NCI-H2196 treated with DMSO at 0.1 percent for 48 hours (cell line): ENCODE results near the gene VN1R5.
"Not testable (repeated sequence)": the region's sequence is repeated elsewhere in the genome, so short reads cannot be mapped to it uniquely, and the experiment has no call there.

Source experiments
- DNase-seq: peaks from one replicate; lab custom pipeline; 2025; ENCODE audit not compliant: unreplicated experiment; lab: John Stamatoyannopoulos, UW

Gene VN1R5

DNA sequence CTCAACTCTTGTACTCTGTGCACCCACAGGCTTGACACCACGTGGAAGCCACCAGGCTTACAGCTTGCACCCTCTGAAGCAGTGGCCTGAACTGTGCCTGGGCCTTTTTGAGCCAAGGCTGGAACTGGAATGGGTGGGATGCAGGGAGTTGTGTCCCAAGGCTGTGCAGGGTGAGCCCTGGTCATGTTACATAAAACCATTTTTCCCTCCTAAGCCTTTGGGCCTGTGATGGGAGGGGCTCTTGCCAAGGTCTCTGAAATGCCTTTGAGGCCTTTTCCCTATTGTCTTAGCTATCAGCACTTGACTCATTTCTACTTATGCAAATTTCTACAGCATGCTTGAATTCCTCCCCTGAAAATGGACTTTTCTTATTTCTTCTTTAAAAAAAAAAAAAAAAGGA lies 14.1 kb downstream of the VN1R5 start:
- no peak for DNase-seq

DNA sequence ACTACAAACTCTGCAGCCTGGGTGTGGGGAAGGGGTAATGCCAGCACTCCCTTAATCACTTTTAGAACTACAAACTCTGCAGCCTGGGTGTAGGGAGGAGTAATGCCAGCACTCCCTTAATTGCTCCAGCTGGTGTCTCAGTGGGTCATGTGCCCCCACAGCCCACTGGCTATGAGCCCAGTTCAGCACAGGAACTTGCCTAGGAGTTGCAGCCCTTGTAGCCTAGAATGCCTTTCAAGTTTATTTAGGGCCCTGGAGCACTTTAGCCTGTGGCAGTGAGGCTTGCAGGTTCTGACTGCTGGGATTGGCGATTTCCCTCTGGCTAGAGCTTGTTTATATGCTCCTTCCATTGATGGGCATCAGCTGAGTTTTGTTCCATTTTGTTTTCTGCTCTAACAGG lies 17.1 kb downstream of the VN1R5 start:
- DNase-seq: no peak

DNA sequence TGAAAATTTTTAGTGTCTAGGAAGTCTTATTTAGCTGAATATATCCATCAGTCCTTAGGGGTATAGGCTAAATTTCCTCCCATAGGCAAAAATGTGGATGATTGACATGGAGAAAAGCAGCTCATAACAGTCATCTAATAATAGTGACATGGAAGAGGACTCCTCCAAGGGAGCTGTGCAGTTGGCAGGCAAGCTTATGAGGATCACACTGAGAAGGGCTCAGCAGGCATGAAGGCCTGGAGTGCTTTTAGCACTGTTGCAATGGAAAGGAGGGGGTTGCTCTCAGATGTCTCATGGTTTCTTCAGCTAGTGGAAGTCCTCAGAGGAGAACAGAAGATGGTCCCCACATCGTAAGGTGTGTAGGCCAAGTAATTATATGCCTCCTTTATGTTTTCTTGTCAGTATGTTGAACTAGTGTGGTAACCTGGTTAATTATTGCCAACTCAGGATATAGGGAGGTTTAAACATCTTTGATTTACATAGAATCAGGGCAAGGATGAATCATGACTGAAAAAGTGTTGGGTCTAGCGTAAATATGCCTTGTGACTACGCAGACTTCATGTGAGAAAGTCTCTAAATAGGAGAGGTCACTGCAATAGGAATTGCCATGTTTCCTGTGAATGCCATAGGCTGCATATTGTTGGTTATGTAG lies 18.9 kb downstream of the VN1R5 start:
- no peak for DNase-seq

DNA sequence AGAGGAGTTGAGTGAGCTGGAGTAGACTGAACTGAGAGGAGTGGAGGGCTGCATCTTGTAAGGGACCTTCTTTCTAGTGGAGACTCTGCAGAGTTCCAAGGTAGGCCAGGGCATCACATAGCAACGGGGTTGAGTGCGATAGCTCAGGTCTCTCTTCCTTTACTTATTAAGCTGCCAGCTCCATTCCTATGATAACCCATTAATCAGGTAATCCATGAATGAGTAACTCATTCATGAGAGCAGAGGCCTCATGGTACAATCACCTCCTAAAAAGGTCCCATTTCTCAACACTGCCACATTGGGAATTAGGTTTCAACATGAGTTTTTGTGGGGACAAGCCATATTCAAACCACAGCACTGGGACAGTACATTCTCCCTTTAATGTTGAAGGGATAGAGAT lies 21.3 kb downstream of the VN1R5 start:
- DNase-seq: no peak

DNA sequence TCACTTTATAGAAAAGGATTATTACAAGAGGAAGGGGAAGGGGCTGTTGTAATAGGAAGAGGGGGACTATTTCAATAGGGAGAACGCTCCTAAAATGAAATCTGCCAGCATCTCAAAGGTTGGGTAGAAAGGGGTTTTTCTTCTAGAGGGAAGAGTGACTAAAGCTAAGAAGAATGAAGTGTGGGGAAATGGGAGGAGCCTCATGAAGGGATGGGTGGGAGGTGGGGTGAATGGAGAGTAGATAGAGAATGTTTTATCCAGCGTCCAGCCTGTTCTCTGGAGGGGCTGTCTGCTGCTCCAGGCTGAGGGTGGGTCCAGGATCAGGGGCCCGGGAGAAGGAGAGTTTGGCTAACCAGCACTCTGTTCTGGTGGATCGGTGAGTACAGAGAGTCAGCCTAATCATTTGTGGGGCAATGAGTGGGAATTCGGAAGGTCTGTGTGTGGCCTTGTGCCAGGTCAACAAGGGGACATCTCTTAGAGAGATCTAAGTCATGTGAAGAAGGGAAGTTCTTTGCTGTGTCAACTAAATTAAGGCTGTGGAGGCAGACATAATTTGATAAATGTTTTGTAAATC lies 25.2 kb downstream of the VN1R5 start:
- no peak for DNase-seq

DNA sequence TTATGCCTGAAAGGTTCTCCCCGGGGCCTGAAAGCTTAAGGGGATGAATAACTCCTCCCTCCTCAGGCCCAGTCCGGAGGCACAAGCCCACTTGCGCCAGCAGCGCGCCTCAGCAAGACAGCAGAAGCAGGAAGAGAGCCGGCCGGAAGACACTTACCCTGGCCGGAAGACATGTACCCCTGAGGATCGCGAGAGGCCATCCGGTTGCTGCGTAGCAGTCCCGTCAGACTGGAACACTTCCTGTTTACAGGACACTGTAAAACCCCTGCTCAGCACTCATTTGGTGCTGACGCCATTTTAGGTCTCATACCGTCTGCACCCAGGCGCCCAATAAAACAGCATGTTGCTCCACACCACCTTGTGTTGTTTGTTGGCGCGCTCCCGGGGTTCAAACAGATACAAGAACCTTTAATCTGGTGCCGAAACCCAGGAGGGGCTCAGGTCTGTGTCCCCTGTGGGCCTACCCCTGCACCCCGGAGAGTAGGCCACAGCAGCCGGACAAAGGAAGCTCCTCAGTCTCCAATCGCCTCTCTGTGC lies 30.3 kb downstream of the VN1R5 start:
- DNase-seq: no peak

DNA sequence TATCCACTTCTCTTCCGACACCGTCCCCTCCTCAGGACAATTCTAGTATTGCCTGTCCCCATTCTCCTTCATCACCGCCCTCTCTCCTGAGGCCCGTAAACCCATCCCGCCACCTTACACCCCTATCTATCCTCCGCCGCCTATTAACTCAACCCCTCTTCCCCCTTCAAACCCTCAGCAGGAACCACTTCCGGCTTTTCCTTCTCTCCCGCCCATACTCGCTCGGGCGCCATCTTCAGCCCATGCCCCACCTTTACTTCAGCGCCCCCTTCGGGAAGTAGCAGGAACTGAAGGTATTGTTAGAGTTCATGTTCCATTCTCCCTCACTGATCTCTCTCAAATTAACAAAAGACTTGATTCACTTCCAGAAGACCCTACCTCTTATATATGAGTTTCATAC lies 31.6 kb downstream of the VN1R5 start:
- DNase-seq: no peak

DNA sequence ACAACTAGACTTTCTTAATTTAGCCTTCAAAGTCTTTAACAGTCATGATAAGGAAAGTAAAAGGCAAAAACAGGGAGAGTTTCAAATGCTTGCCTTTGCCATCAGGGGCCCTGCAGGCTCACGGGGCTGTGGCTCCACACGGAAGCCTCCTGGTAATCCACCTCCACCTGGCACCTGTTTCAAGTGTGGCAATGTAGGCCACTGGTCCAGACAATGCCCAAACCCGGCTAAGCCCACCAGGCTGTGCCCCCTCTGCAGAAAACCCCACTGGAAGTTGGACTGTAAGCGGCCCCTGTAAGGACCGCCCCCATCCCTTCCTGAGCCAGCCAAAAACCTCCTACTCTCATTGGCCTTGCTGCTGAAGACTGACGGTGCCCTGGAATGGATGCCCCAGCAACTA lies 32.5 kb downstream of the VN1R5 start:
- no peak for DNase-seq

DNA sequence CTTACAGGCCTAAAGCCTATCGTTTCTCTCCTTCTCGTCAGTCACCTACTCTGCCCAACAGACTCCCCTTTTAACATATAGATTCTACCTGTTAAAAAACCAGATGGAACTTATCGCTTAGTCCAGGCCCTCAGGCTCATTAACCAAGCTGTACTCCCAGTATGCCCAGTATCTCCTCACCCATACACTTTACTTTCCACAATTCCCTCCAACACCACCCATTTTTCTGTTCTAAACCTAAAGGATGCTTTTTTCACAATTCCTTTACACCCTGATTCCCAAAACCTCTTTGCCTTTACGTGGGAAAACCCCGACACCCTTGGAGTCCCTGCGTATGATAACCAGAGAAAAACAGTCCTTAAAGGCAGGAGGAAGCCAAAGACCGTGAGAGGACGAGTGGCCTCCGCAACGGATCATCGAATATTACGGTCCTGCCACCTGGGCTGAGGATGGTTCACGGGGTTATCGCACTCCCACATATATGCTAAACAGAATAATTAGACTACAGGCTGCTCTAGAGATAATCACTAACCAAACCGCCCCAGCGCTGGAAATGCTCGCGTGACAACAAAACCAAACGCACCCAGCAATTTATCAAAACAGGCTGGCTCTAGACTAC lies 33.5 kb downstream of the VN1R5 start:
- not testable (repeated sequence) for DNase-seq

DNA sequence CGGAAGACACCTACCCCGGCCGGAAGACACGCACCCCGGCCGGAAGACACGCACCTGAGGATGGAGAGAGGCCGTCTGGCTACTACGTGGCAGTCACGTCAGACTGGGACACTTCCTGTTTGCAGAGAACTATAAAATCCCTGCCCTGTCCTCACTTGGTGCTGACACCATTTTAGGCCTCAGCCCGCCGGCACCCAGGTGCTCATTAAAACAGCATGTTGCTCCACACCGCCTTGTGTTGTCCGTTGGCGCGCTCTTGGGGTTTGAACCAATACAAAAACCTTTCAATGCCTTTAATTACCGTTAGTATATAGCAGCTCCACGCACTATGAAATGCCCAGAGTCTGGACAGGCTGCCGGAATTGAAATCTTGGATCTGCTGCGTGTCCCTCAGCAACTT lies 34.7 kb downstream of the VN1R5 start:
- no peak for DNase-seq

DNA sequence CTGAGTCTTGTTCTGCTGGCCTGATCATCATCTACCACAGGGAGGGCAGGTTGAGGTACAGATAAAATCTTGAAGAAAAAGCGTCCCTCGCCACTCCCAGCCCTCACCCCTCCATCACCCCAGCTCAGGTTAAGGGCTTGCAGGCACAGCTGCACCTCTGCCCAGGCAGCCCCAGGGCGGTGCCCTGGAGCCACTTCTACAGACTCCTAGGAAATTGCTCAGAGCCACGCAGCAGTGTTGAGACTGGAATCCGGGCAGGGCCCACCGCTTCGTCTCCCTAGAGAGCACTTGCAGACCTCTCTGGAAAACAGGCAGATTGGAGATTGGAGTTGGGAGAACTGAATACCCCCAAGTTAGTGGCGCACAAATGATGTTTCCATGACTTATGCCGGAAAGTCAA lies 35.3 kb downstream of the VN1R5 start:
- DNase-seq: no peak

DNA sequence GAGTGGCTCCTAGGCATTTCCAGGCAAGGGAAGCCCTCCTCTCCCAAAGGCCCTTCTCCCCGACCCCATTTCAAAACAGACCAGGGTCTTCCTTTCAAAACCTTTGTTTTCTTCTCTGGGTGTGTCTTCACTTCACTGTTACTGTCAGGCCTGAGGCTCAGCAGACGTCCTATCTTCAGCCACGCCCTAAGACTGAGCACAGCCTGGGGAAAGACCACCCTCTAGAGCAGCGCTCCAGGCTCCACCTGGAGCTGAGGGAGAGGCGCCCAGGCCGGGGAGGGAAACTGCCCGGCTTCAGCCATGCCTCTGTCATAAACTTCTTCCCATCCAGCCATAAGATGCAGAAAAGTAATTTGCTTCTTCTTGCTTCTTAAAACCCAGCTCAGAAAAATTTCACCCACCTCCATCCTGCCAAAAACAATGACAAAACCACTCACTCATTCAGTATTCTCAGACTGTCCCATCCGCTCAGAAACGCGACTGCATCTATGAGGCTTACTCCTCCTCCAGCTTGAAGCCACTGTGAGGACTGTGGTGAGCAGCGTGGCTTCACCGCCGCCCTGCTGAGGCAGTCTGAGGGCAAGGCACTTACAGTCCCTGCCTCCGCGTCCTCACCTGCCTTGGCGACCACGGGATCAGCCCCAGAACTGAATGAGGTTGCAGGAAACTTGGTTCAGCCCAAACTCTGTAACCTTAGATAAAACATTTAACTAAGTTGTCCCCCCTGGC lies 36.1 kb downstream of the VN1R5 start:
- no peak for DNase-seq

DNA sequence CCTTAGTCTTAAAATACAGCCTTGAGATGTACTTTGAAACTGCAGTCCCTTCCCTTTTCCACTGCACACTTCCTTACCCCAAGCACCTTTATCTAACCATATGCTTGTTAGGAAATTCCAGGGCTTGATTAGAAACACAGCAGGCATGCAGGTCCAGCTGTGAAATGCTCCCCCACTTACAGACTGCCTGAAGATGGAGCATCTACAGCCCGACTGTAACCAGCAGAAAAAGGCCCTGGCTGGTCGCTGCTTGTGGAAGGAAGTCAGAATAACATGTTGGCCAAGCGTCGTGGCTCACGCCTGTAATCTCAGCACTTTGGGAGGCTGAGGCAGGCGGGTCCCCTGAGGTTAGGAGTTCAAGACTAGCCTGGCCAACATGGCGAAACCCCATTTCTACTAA lies 37.2 kb downstream of the VN1R5 start:
- DNase-seq: no peak

DNA sequence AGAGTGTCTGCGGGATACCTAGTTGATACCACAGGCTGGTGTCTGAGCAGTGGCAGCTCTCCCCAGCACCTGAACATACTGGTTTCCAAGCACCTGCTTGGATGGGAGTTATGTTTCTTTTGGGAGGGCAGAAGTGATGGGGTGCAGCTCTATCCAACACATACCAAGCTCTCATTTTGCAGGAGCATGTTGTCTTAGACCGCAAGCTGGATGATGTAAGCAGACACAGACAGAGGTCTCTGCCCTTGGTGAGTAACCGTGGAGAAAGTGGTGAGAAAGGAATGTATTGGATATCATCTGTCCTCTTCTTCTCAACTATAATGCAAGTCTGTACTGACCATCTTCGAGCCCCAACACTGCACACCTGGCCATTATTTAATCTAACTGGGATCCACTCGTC lies 38.4 kb downstream of the VN1R5 start:
- no peak for DNase-seq

DNA sequence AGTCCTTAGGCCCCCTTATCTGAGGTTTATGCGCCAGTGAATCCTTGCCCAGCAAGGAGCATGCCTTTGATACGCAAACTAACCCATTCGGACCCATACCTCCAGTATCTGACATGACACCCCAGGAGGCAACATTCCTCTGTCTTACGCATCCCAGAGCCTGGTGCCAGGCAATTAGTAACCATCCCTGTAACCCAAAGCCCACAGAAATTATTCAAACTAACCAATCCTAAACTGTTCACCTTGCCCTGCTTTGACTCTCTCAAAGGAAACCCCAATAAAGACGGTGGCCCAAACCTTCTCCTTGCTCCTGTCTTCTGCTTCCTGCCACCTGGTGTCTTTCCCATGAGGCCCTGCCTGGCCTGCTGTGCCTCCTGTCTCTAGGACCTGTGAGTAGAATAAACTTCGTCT lies 39.4 kb downstream of the VN1R5 start:
- no peak for DNase-seq

DNA sequence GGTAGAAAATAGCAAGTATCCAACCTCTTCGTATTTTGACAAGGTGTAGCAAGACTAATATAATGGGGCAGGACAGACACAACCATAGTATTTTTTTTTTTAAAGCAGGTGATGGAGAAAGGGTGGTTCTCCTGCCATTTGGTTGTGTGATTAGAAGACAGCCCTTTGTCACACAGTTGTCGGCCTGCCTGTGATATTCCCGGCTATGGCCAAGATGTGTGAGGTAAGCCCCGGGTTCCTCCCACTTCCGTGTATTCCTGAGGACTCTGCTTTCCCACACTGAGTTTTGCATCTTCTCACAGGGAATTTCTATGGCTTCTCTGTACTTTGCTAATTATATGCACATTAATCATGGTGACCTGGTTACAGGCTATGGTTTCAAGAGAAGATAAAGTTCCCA lies 39.9 kb downstream of the VN1R5 start:
- no peak for DNase-seq

DNA sequence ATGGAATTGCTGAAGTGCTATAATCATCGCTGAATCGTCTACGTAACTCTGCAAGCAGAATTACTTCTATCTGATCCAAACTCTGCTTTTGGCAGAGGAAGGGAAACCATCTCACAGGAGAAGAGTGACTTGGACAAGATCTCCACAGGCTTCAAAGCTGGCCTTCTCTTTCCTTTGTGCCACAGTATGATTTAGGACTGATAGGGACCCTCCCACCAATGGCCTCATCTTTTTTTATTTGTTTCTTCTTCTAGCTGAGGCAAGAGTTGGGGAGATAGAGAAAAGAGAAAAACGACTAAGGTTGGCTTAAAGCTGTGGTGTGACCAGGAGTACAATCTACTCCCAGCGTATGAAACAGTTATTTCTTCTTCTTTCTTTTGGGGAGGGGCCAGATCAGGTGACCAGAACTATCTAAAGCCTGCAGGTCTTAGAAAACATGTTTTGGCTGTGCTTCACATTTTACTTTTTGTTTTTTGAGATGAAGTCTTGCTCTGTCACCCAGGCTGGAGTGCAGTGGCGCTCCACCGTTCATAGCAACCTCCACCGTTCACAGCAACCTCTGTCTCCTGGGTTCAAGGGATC lies 40.8 kb downstream of the VN1R5 start:
- DNase-seq: no peak

DNA sequence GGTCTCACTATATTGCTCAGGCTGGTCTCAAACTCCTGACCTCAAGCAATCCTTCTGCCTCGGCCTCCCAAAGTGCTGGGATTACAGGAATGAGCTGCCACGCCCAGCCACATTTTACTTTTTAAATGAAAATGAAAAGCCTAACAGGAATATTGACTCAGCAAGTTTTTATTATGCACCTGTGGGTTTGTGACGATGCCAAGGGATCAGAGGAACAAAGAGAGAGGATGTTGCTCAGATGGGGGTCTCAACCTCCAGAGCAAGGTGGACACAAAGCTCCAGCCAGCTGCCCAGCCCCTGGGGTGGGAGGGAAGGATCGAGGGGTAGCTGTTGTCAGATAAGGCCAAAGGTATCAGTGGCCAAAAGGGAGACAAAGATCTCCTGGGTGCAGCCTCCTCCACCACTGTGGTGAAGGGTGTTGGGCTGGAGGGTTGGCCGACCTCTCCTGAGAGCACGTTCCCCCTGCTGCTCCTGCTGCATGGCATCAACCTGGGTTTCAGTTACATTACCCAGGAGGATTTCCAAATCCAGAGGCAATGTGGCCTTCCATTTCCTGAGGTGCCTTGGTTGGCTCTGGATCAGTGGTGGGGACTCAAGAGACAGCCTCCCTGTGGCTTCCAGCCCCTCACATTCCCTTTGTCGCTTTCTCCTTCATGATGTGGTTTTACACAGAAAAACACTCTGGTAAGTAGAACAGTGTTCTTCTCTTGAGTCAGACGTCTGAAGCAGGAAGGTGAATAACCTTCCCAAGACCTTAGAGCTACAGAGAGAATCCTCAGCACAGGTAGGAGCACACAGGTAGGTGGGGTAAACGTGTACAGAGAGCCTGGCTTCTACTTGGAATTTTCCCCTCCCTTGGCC lies 41.6 kb downstream of the VN1R5 start:
- DNase-seq: no peak

DNA sequence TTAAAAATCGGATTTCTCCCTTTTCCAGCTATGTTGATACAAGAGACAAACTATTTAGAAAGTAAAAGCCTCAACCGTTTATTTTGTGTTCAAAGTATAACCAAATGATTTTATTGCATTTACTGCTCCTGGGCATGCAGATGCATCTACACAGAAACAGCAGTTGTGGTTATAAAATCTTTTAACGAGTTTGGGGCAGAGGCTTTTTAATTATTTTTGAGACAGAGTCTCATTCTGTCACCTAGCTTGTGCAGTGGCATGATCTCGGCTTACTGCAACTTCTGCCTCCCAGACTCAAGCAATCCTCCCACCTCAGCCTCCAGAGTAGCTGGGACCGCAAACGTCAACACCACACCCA lies 42.2 kb downstream of the VN1R5 start:
- no peak for DNase-seq

DNA sequence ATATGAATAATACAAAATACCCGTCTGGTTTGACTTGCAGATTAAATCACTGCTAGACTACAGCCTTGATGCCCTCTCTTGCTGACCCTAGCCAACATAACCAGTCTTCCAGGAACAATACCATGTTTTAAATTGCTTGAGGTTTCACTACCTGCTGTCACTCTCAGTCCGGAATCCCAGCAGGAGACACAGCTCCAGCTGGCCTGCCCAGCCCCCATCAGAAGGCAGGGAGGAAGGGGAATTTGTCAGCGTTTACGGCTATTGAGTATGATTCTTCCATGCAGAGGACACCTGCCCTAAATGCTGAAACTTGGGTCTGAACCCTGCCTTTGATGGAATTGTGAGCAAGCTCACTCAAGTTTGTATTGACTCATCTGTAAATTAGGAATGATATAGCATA lies 42.8 kb downstream of the VN1R5 start:
- no peak for DNase-seq
